GM12878 (cell line): ENCODE data around the gene SBNO1. TPM values are rescaled to one million over a fixed set of nuclear protein-coding genes. Genes with fewer than 3 reads are reported as not detected.

Source experiments
- ATAC-seq: fragments of 200-7000 bp; cut with Tn5 transposase; 3 replicates; pipeline ENCODE4 v1.9.1; 2020; ENCODE audit warnings: mild to moderate bottlenecking, moderate library complexity
- BruUV-seq: library from RNA; stranded (reverse); fragments of 400-500 nt; replicated peaks from 2 replicates; lab custom pipeline; 2021; lab: Mats Ljungman, UMichigan
- CTCF ChIA-PET: fragments of 300-600 bp; sonication (Branson Sonifier 250); formaldehyde crosslinking; extraction: SDS; loops from one replicate; lab custom pipeline; 2021; ENCODE audit warnings: inconsistent platforms; lab: Yijun Ruan, JAX
- POLR2A ChIA-PET: fragments of 350-600 bp; formaldehyde crosslinking; extraction: SDS; loops from one replicate; lab custom pipeline; 2021; ENCODE audit warnings: inconsistent platforms; lab: Charles Lee
- RAD21 ChIA-PET: fragments of 300-600 bp; sonication (Branson Sonifier 250); formaldehyde crosslinking; loops from one replicate; lab custom pipeline; 2023; ENCODE audit warnings: antibody characterized with exemption; ENCODE audit not compliant: unreplicated experiment; lab: Charles Lee
- SMC1A ChIA-PET: fragments of 300-600 bp; sonication (Branson Sonifier 250); formaldehyde crosslinking; loops from one replicate; lab custom pipeline; 2023; ENCODE audit not compliant: unreplicated experiment, uncharacterized antibody; lab: Charles Lee
- DNase-seq: peaks from one replicate; pipeline ENCODE4 v3.0.0-alpha.2; 2011; ENCODE audit warnings: low read depth, low spot score
- FAIRE-seq: peaks from 3 replicates; lab custom pipeline; 2011; peaks lifted over from hg19 to GRCh38; lab: Jason Lieb, UNC
- H2AFZ ChIP-seq: 2 replicates; pipeline ENCODE4 v1.6.0; 2011; ENCODE audit warnings: low read depth, low read length, control low read depth; ENCODE audit not compliant: control insufficient read depth
- H3K27ac ChIP-seq: 2 replicates; pipeline ENCODE4 v1.5.1; 2011; ENCODE audit warnings: control low read depth; ENCODE audit not compliant: control insufficient read depth, insufficient read depth
- H3K27me3 ChIP-seq, 2 experiments: replicated peaks in 1 of 2; 2 replicates each; pipeline versions ENCODE4 v1.6.0 to v1.6.1; 2011; ENCODE audit warnings: low read length in 1 of 2; ENCODE audit not compliant: control insufficient read depth in 2 of 2, insufficient read depth in 2 of 2
- H3K36me3 ChIP-seq, 2 experiments: 2 replicates each; pipeline ENCODE4 v1.5.1; 2011; ENCODE audit warnings: low read length in 1 of 2; ENCODE audit not compliant: control insufficient read depth in 2 of 2, insufficient read depth in 2 of 2
- H3K4me1 ChIP-seq: 2 replicates; pipeline ENCODE4 v1.6.1; 2011; ENCODE audit warnings: mild to moderate bottlenecking, low read length, moderate library complexity, mixed read lengths; ENCODE audit not compliant: control insufficient read depth, insufficient read depth
- H3K4me2 ChIP-seq: 2 replicates; pipeline ENCODE4 v1.6.0; 2011; ENCODE audit warnings: control low read depth; ENCODE audit not compliant: control insufficient read depth, insufficient read depth
- H3K4me3 ChIP-seq: fragments of 200-600 bp; sonication (generic); 2 replicates; pipeline ENCODE4 v1.5.1; 2016
- H3K79me2 ChIP-seq: 2 replicates; pipeline ENCODE4 v1.6.0; 2011; ENCODE audit warnings: low read length; ENCODE audit not compliant: control insufficient read depth, insufficient read depth
- H3K9ac ChIP-seq: 2 replicates; pipeline ENCODE4 v1.8.0; 2011; ENCODE audit warnings: low read length, control low read depth, mixed read lengths; ENCODE audit not compliant: control insufficient read depth, insufficient read depth
- H3K9me3 ChIP-seq: replicated peaks from 3 replicates; pipeline ENCODE4 v1.5.1; 2011; ENCODE audit warnings: mild to moderate bottlenecking, low read length; ENCODE audit not compliant: control insufficient read depth, insufficient read depth
- H4K20me1 ChIP-seq: 2 replicates; pipeline ENCODE4 v1.6.0; 2011; ENCODE audit not compliant: control insufficient read depth, insufficient read depth
- NBN ChIP-seq: fragments of 450-650 bp; IDR thresholded peaks from 2 replicates; pipeline ENCODE4 v1.6.1; 2016
- TARDBP ChIP-seq: IDR thresholded peaks from 2 replicates; pipeline ENCODE4 v1.6.1; 2016; ENCODE audit warnings: borderline replicate concordance
- ZNF384 ChIP-seq: IDR thresholded peaks from 2 replicates; pipeline ENCODE4 v1.6.1; 2012; ENCODE audit warnings: low read depth, mild to moderate bottlenecking, low read length, improper control_type of control experiment, borderline replicate concordance
- ZNF622 ChIP-seq: fragments of 450-650 bp; IDR thresholded peaks from 2 replicates; pipeline ENCODE4 v1.6.1; 2017; ENCODE audit warnings: mild to moderate bottlenecking, inconsistent platforms
- ZZZ3 ChIP-seq: IDR thresholded peaks from 2 replicates; pipeline ENCODE4 v1.6.1; 2011; ENCODE audit warnings: low read depth; ENCODE audit not compliant: control insufficient read depth, insufficient read length
- WGBS: methylation state at CpG from one replicate; pipeline ENCODE4 v1.1.6; 2016; ENCODE audit warnings: low lambda C conversion rate; ENCODE audit not compliant: insufficient replicate concordance, insufficient coverage; ENCODE audit errors: missing lambda C conversion rate; 5-methylcytosine and 5-hydroxymethylcytosine counted together
- in situ Hi-C: fragments of 300-500 bp; cut with MboI; formaldehyde crosslinking; loops from 9 replicates; pipeline ENCODE4 v1.14.3; 2018; ENCODE audit warnings: mixed read lengths
- intact Hi-C: fragments of 100-400 bp; cut with micrococcal nuclease; formaldehyde crosslinking; loops from one replicate; pipeline ENCODE4 v1.14.2; 2022; ENCODE audit not compliant: unreplicated experiment
- polyA plus RNA-seq, 11 experiments: library from polyadenylated mRNA; depleted of rRNA in 4 of 11; unstranded in 6 of 11; stranded (reverse) in 5 of 11; fragments of >200 nt; fragmentation: Nextera tagmentation in 4 of 11; fragmentation: Illumina TruSeq in 1 of 11; extraction: Ambion mirVana in 4 of 11; extraction: Trizol in 1 of 11; gene quantifications; 1 replicate in 1 of 11; 2 replicates in 10 of 11; pipeline versions ENCODE4 v1.2.1 to v1.2.3, GENCODE V29; 2011 to 2016; ENCODE audit warnings: inconsistent platforms in 2 of 11, missing spikeins in 2 of 11, low read depth in 1 of 11
- total RNA-seq, 4 experiments: library from RNA; depleted of rRNA in 3 of 4; stranded (reverse); fragments of >200 nt in 3 of 4; fragmentation: Illumina TruSeq in 1 of 4; extraction: Trizol in 1 of 4; gene quantifications; 2 replicates each; pipeline versions ENCODE4 v1.2.1 to v1.2.3, GENCODE V29; 2013 to 2021
- TF ChIP-seq, protein P1 (sequence below): fragments of 450-650 bp; IDR thresholded peaks from 2 replicates; pipeline ENCODE4 v1.6.1; 2016; ENCODE audit warnings: mild to moderate bottlenecking
- TF ChIP-seq, protein P2 (sequence below): IDR thresholded peaks from 2 replicates; pipeline ENCODE4 v1.6.1; 2012; ENCODE audit warnings: low read depth, low read length, improper control_type of control experiment
- TF ChIP-seq, protein P3 (sequence below): fragments of 450-650 bp; IDR thresholded peaks from 2 replicates; pipeline ENCODE4 v1.6.1; 2018; ENCODE audit warnings: mild to moderate bottlenecking, low read depth, moderate library complexity; ENCODE audit not compliant: partially characterized antibody

The SBNO1 gene
- total and polyA plus RNA-seq, 10 of the 15 experiments (the other 5 are each of a cell fraction or from before 2014, with no cell fraction given) = 7.5 to 39.7 (median 20.9) TPM

DNA sequence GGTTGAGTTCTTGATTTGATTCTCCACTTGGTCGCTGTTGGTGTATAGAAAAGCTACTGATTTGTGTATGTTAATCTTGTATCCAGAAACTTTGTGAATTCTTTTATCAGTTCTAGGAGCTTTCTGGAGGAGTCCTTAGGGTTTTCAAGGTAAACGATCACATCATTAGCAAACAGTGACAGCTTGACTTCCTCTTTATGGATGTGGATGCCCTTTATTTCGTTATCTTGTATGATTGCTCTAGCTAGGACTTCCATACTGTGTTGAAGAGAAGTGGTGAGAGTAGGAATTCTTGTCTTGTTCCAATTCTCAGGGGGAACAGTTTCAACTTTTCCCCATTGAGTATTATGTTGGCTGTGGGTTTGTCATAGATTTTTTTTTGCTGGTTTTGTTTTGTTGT, 119.0 kb downstream of the SBNO1 start:
- DNase-seq (no peak), FAIRE-seq (no peak), ATAC-seq (no peak)
- Histone ChIP-seq H3K9ac (no peak overlapping the region), H3K9me3 (peaks cover 3% of the 10 kb centered on the region; the same call in 2 of the 3 replicates), H3K4me2 (no peak overlapping the region), H3K27ac (no peak overlapping the region), H3K27me3 (no peaks in the 10 kb centered on the region), H3K4me1 (peaks cover 9% of the 10 kb centered on the region), H3K4me3 (no peak overlapping the region), H4K20me1 (no peaks in the 10 kb centered on the region), H3K79me2 (peaks cover 24% of the 10 kb centered on the region), H3K36me3 (peaks cover 4 to 8% of the 10 kb centered on the region in 2 experiments), H2AFZ (no peak overlapping the region)
- intact Hi-C loops = no loop called here
- 80% methylated on average over 3 of the region's 3 CpGs for whole genome bisulfite sequencing
- no peak for TF ChIP-seq ZNF622
- TF ChIP-seq, protein P1, sequence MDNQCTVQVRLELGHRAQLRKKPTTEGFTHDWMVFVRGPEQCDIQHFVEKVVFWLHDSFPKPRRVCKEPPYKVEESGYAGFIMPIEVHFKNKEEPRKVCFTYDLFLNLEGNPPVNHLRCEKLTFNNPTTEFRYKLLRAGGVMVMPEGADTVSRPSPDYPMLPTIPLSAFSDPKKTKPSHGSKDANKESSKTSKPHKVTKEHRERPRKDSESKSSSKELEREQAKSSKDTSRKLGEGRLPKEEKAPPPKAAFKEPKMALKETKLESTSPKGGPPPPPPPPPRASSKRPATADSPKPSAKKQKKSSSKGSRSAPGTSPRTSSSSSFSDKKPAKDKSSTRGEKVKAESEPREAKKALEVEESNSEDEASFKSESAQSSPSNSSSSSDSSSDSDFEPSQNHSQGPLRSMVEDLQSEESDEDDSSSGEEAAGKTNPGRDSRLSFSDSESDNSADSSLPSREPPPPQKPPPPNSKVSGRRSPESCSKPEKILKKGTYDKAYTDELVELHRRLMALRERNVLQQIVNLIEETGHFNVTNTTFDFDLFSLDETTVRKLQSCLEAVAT = no peak
- TF ChIP-seq, protein P2, sequence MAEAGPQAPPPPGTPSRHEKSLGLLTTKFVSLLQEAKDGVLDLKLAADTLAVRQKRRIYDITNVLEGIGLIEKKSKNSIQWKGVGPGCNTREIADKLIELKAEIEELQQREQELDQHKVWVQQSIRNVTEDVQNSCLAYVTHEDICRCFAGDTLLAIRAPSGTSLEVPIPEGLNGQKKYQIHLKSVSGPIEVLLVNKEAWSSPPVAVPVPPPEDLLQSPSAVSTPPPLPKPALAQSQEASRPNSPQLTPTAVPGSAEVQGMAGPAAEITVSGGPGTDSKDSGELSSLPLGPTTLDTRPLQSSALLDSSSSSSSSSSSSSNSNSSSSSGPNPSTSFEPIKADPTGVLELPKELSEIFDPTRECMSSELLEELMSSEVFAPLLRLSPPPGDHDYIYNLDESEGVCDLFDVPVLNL = no peak
- TF ChIP-seq TARDBP = no peak
- TF ChIP-seq, protein P3, sequence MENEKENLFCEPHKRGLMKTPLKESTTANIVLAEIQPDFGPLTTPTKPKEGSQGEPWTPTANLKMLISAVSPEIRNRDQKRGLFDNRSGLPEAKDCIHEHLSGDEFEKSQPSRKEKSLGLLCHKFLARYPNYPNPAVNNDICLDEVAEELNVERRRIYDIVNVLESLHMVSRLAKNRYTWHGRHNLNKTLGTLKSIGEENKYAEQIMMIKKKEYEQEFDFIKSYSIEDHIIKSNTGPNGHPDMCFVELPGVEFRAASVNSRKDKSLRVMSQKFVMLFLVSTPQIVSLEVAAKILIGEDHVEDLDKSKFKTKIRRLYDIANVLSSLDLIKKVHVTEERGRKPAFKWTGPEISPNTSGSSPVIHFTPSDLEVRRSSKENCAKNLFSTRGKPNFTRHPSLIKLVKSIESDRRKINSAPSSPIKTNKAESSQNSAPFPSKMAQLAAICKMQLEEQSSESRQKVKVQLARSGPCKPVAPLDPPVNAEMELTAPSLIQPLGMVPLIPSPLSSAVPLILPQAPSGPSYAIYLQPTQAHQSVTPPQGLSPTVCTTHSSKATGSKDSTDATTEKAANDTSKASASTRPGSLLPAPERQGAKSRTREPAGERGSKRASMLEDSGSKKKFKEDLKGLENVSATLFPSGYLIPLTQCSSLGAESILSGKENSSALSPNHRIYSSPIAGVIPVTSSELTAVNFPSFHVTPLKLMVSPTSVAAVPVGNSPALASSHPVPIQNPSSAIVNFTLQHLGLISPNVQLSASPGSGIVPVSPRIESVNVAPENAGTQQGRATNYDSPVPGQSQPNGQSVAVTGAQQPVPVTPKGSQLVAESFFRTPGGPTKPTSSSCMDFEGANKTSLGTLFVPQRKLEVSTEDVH = no peak
- TF ChIP-seq ZNF384 = no peak
- no peak for TF ChIP-seq NBN
- no peak for TF ChIP-seq ZZZ3
- SMC1A ChIA-PET = no interaction called here
- CTCF ChIA-PET = no interaction called here
- no TSS peak for BruUV-seq
- RAD21 ChIA-PET = no interaction called here
- in situ Hi-C loops = loop anchor here (25.0 kb wide), 1 partner anchor 383 kb away; no protein-coding TSS in a partner anchor
- POLR2A ChIA-PET = interaction anchor here (0.6 to 0.9 kb wide), 2 partner anchors 13 to 31 kb away, joined by 3 to 4 read pairs; partner anchors contain the start of gene MPHOSPH9
